IMR-90 (cell line): ENCODE results near the gene PRDM15. TPM values are rescaled to one million over a fixed set of nuclear protein-coding genes. Genes with fewer than 3 reads are reported as not detected.

ENCODE experiments used
- ATAC-seq: fragments of 200-7000 bp; cut with Tn5 transposase; 2 replicates; pipeline ENCODE4 v1.9.1; 2020; ENCODE audit warnings: low read depth, mild to moderate bottlenecking, moderate library complexity
- BruUV-seq: library from RNA; stranded (reverse); fragments of 400-500 nt; replicated peaks from 2 replicates; lab custom pipeline; 2021; lab: Mats Ljungman, UMichigan
- CTCF ChIA-PET: fragments of 300-600 bp; formaldehyde crosslinking; extraction: SDS; loops from one replicate; lab custom pipeline; 2021; ENCODE audit warnings: antibody characterized with exemption; lab: Yijun Ruan, JAX
- POLR2A ChIA-PET: fragments of 300-600 bp; sonication (Branson Sonifier 250); formaldehyde crosslinking; loops from one replicate; lab custom pipeline; 2022; ENCODE audit warnings: antibody characterized with exemption; ENCODE audit not compliant: unreplicated experiment; lab: Charles Lee
- DNase-seq: peaks from one replicate; pipeline ENCODE4 v3.0.0; 2013
- H2AFZ ChIP-seq: replicated peaks from 2 replicates; pipeline ENCODE3; 2013; ENCODE audit warnings: low read length, mild to moderate bottlenecking; ENCODE audit not compliant: poor library complexity
- H2AK5ac ChIP-seq: 2 replicates; pipeline ENCODE4 v1.6.1; 2013; ENCODE audit warnings: low read depth, low read length, inconsistent platforms
- H2AK9ac ChIP-seq: replicated peaks from 2 replicates; pipeline ENCODE3; 2013; ENCODE audit warnings: mild to moderate bottlenecking, low read depth, low read length, moderate library complexity; ENCODE audit not compliant: poor library complexity
- H2BK120ac ChIP-seq: 2 replicates; pipeline ENCODE4 v1.6.1; 2013; ENCODE audit warnings: low read depth, low read length, inconsistent platforms
- H2BK15ac ChIP-seq: 3 replicates; pipeline ENCODE4 v1.6.1; 2013; ENCODE audit warnings: low read depth, low read length, inconsistent platforms
- H2BK20ac ChIP-seq: 2 replicates; pipeline ENCODE4 v1.6.1; 2013; ENCODE audit warnings: low read depth, mild to moderate bottlenecking, inconsistent platforms, low read length, moderate library complexity
- H2BK5ac ChIP-seq: 2 replicates; pipeline ENCODE4 v1.6.1; 2013; ENCODE audit warnings: mild to moderate bottlenecking, low read depth, low read length, inconsistent platforms; ENCODE audit not compliant: poor library complexity, severe bottlenecking
- H3K14ac ChIP-seq: replicated peaks from 2 replicates; pipeline ENCODE4 v1.6.1; 2013; ENCODE audit warnings: low read depth, low read length, inconsistent platforms
- H3K18ac ChIP-seq: 2 replicates; pipeline ENCODE4 v1.6.1; 2013; ENCODE audit warnings: low read depth, low read length, control low read depth
- H3K23ac ChIP-seq: 2 replicates; pipeline ENCODE4 v1.6.1; 2013; ENCODE audit warnings: low read depth, low read length, inconsistent platforms
- H3K27ac ChIP-seq: 2 replicates; pipeline ENCODE4 v1.5.1; 2013; ENCODE audit warnings: mild to moderate bottlenecking, control low read depth, low read length; ENCODE audit not compliant: insufficient read depth
- H3K27me3 ChIP-seq: 2 replicates; pipeline ENCODE4 v1.6.1; 2013; ENCODE audit warnings: low read length; ENCODE audit not compliant: control insufficient read depth, insufficient read depth
- H3K36me3 ChIP-seq: 2 replicates; pipeline ENCODE4 v1.6.1; 2013; ENCODE audit warnings: low read length, mixed read lengths; ENCODE audit not compliant: control insufficient read depth, insufficient read depth
- H3K4ac ChIP-seq: 2 replicates; pipeline ENCODE4 v1.6.1; 2013; ENCODE audit warnings: low read depth, low read length, inconsistent platforms
- H3K4me1 ChIP-seq: 2 replicates; pipeline ENCODE4 v1.6.1; 2013; ENCODE audit warnings: low read length, mixed read lengths; ENCODE audit not compliant: control insufficient read depth, insufficient read depth
- H3K4me2 ChIP-seq: 2 replicates; pipeline ENCODE4 v1.6.1; 2013; ENCODE audit warnings: low read depth, mild to moderate bottlenecking, control low read depth, low read length, moderate library complexity
- H3K4me3 ChIP-seq: 2 replicates; pipeline ENCODE4 v1.5.1; 2013; ENCODE audit warnings: low read depth, mild to moderate bottlenecking, control low read depth, low read length, moderate library complexity; ENCODE audit not compliant: insufficient read depth
- H3K56ac ChIP-seq: 2 replicates; pipeline ENCODE4 v1.6.1; 2013; ENCODE audit warnings: low read length, inconsistent platforms; ENCODE audit not compliant: insufficient read depth; ENCODE audit errors: extremely low read depth
- H3K79me1 ChIP-seq, 2 experiments: 2 replicates each; pipeline ENCODE4 v1.6.1; 2013; ENCODE audit warnings: low read length in 2 of 2, inconsistent platforms in 1 of 2, low read depth in 1 of 2
- H3K9ac ChIP-seq: 2 replicates; pipeline ENCODE4 v1.6.1; 2013; ENCODE audit warnings: low read depth, low read length, control low read depth
- H3K9me1 ChIP-seq: 2 replicates; pipeline ENCODE4 v1.6.1; 2013; ENCODE audit warnings: low read length, inconsistent platforms; ENCODE audit not compliant: insufficient read depth
- H3K9me3 ChIP-seq: 2 replicates; pipeline ENCODE4 v1.6.1; 2013; ENCODE audit warnings: low read length; ENCODE audit not compliant: control insufficient read depth, insufficient read depth
- H4K20me1 ChIP-seq: 2 replicates; pipeline ENCODE4 v1.6.1; 2013; ENCODE audit warnings: low read length, inconsistent platforms; ENCODE audit not compliant: insufficient read depth
- H4K5ac ChIP-seq: 2 replicates; pipeline ENCODE4 v1.6.1; 2013; ENCODE audit warnings: mild to moderate bottlenecking, low read depth, low read length, control low read depth
- H4K8ac ChIP-seq, 2 experiments: 2 replicates each; pipeline ENCODE4 v1.6.1; 2013; ENCODE audit warnings: low read depth in 2 of 2, low read length in 2 of 2, control low read depth in 1 of 2, inconsistent platforms in 1 of 2
- H4K91ac ChIP-seq: 2 replicates; pipeline ENCODE4 v1.6.1; 2013; ENCODE audit warnings: low read depth, low read length, inconsistent platforms; ENCODE audit not compliant: insufficient read depth
- BHLHE40 ChIP-seq: fragments of 150-350 bp; IDR thresholded peaks from 2 replicates; pipeline ENCODE4 v1.6.1; 2016; ENCODE audit warnings: mild to moderate bottlenecking, low read depth, low read length
- CEBPB ChIP-seq: IDR thresholded peaks from 2 replicates; pipeline ENCODE4 v1.6.1; 2012; ENCODE audit warnings: low read depth, low read length, improper control_type of control experiment
- CHD1 ChIP-seq: IDR thresholded peaks from 2 replicates; pipeline ENCODE4 v1.6.1; 2012; ENCODE audit warnings: low read depth, low read length, improper control_type of control experiment
- FOS ChIP-seq: fragments of 150-350 bp; IDR thresholded peaks from 2 replicates; pipeline ENCODE4 v1.6.1; 2016; ENCODE audit warnings: low read depth, low read length
- MAFK ChIP-seq: IDR thresholded peaks from 2 replicates; pipeline ENCODE4 v1.6.1; 2012; ENCODE audit warnings: low read depth, low read length, improper control_type of control experiment
- MAZ ChIP-seq: IDR thresholded peaks from 2 replicates; pipeline ENCODE4 v1.6.1; 2012; ENCODE audit warnings: low read depth, mild to moderate bottlenecking, low read length, improper control_type of control experiment, moderate library complexity, borderline replicate concordance
- MXI1 ChIP-seq: IDR thresholded peaks from 2 replicates; pipeline ENCODE4 v1.6.1; 2012; ENCODE audit warnings: low read depth, mild to moderate bottlenecking, low read length, moderate library complexity, borderline replicate concordance
- NFE2L2 ChIP-seq: fragments of 150-350 bp; IDR thresholded peaks from 2 replicates; pipeline ENCODE4 v1.6.1; 2016; ENCODE audit warnings: low read depth, mild to moderate bottlenecking, low read length
- POLR2A ChIP-seq: IDR thresholded peaks from 2 replicates; pipeline ENCODE4 v1.6.1; 2012; ENCODE audit warnings: mild to moderate bottlenecking, low read depth, low read length
- RAD21 ChIP-seq: IDR thresholded peaks from 2 replicates; pipeline ENCODE4 v1.6.1; 2012; ENCODE audit warnings: low read length, improper control_type of control experiment
- RCOR1 ChIP-seq: IDR thresholded peaks from 2 replicates; pipeline ENCODE4 v1.6.1; 2012; ENCODE audit warnings: mild to moderate bottlenecking, low read length, improper control_type of control experiment; ENCODE audit not compliant: insufficient replicate concordance
- RFX5 ChIP-seq: IDR thresholded peaks from 2 replicates; pipeline ENCODE4 v1.8.0; 2012; ENCODE audit warnings: low read depth, mild to moderate bottlenecking, low read length, moderate library complexity
- SMC3 ChIP-seq: fragments of 150-350 bp; IDR thresholded peaks from 2 replicates; pipeline ENCODE4 v1.6.1; 2016; ENCODE audit warnings: low read depth, mild to moderate bottlenecking, antibody characterized with exemption, low read length, moderate library complexity
- WGBS, 2 experiments: methylation state at CpG; one replicate each; pipeline versions ENCODE4 v1.1.5 to v1.1.7; 2013; ENCODE audit warnings: missing lambda C conversion rate in 2 of 2; ENCODE audit not compliant: insufficient read length in 1 of 2; ENCODE audit errors: extremely low coverage in 2 of 2; 5-methylcytosine and 5-hydroxymethylcytosine counted together
- dilution Hi-C: fragments of 300-500 bp; cut with HindIII; formaldehyde crosslinking; loops from one replicate; pipeline ENCODE4 v1.14.3; 2018; ENCODE audit warnings: low sequenced_read_pairs; ENCODE audit not compliant: unreplicated experiment
- in situ Hi-C: fragments of 300-500 bp; cut with MboI; formaldehyde crosslinking; loops from 3 replicates; pipeline ENCODE4 v1.14.3; 2019; ENCODE audit warnings: low sequenced_read_pairs, inconsistent platforms, mixed read lengths
- intact Hi-C: fragments of 100-400 bp; cut with micrococcal nuclease; formaldehyde crosslinking; loops from 2 replicates; pipeline ENCODE4 v1.10.0; 2022
- polyA plus RNA-seq, 3 experiments: library from polyadenylated mRNA; depleted of rRNA; stranded (reverse); fragments of >200 nt; gene quantifications; 2 replicates each; pipeline ENCODE4 v1.2.3, GENCODE V29; 2012; ENCODE audit warnings: low replicate concordance in 1 of 3
- total RNA-seq: library from RNA; depleted of rRNA; stranded (reverse); fragments of >200 nt; gene quantifications from 2 replicates; pipeline ENCODE4 v1.2.3, GENCODE V29; 2012
- TF ChIP-seq, protein P1 (sequence below): conservative IDR thresholded peaks from 2 replicates; pipeline ENCODE4 v1.5.1; 2012; ENCODE audit warnings: mild to moderate bottlenecking, low read depth, low read length, improper control_type of control experiment
- TF ChIP-seq, protein P2 (sequence below): fragments of 150-350 bp; IDR thresholded peaks from 2 replicates; pipeline ENCODE4 v1.6.1; 2017; ENCODE audit warnings: mild to moderate bottlenecking, antibody characterized with exemption, low read length, low read depth
- TF ChIP-seq, protein P3 (sequence below): fragments of 150-350 bp; IDR thresholded peaks from 2 replicates; pipeline ENCODE4 v1.6.1; 2016; ENCODE audit warnings: low read depth, mild to moderate bottlenecking, low read length, moderate library complexity, borderline replicate concordance

Gene PRDM15
- total and polyA plus RNA-seq, 2 of the 4 experiments (the other 2 are of a cell fraction), result 7.3 to 8.8 TPM

DNA sequence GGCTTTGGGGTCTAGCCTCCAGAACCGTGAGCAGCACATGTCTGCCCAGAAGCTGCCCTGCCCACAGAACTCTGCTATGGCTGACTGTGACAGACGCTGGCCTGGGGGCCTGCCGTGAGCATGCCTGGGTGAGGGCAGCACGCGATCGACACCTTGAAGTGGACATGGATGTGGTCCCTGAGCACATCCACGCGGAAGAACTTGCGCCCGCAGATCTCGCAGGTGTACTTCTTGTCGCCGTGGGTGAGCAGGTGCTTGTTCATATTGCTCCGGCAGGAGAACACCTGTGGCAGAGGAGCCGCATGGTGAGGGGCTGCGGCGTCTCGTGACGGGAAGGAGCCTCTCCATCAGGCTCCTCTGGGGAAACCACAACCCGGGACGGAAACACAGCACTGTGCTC is 56.0 kb downstream of the PRDM15 start:
- no peak overlapping the region for H3K4me3 ChIP-seq
- H3K23ac ChIP-seq, result no peak overlapping the region
- no peaks in the 10 kb centered on the region for H3K4me1 ChIP-seq
- no peak overlapping the region for H3K18ac ChIP-seq
- POLR2A ChIA-PET, result no interaction called here
- no peak overlapping the region for H3K4ac ChIP-seq
- 100% methylated on average over 11 of the region's 21 CpGs; no CpG with 5 or more reads in 1 of the 2 experiments for WGBS, 2 experiments
- no peaks in the 10 kb centered on the region for H3K27me3 ChIP-seq
- no peak overlapping the region for H4K8ac ChIP-seq
- H3K79me1 ChIP-seq, result no peaks in the 10 kb centered on the region
- no peak overlapping the region for H2BK15ac ChIP-seq
- intact Hi-C loops, result no loop called here
- no peak overlapping the region for H3K4me2 ChIP-seq
- H3K9me1 ChIP-seq, result no peaks in the 10 kb centered on the region
- no peak overlapping the region for H3K9ac ChIP-seq
- in situ Hi-C loops, result no loop called here
- H3K27ac ChIP-seq, result no peak overlapping the region
- no peak overlapping the region for H2BK20ac ChIP-seq
- no peak overlapping the region for H3K56ac ChIP-seq
- TF ChIP-seq NFE2L2 (no peak), SMC3 (no peak), FOS (no peak), RCOR1 (no peak), RAD21 (no peak), MXI1 (no peak), CEBPB (no peak), POLR2A (no peak), RFX5 (no peak), MAZ (no peak), CHD1 (no peak), MAFK (no peak), BHLHE40 (no peak)
- TF ChIP-seq, protein P1, sequence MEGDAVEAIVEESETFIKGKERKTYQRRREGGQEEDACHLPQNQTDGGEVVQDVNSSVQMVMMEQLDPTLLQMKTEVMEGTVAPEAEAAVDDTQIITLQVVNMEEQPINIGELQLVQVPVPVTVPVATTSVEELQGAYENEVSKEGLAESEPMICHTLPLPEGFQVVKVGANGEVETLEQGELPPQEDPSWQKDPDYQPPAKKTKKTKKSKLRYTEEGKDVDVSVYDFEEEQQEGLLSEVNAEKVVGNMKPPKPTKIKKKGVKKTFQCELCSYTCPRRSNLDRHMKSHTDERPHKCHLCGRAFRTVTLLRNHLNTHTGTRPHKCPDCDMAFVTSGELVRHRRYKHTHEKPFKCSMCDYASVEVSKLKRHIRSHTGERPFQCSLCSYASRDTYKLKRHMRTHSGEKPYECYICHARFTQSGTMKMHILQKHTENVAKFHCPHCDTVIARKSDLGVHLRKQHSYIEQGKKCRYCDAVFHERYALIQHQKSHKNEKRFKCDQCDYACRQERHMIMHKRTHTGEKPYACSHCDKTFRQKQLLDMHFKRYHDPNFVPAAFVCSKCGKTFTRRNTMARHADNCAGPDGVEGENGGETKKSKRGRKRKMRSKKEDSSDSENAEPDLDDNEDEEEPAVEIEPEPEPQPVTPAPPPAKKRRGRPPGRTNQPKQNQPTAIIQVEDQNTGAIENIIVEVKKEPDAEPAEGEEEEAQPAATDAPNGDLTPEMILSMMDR, result no peak
- TF ChIP-seq, protein P2, sequence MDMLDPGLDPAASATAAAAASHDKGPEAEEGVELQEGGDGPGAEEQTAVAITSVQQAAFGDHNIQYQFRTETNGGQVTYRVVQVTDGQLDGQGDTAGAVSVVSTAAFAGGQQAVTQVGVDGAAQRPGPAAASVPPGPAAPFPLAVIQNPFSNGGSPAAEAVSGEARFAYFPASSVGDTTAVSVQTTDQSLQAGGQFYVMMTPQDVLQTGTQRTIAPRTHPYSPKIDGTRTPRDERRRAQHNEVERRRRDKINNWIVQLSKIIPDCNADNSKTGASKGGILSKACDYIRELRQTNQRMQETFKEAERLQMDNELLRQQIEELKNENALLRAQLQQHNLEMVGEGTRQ, result no peak
- TF ChIP-seq, protein P3, sequence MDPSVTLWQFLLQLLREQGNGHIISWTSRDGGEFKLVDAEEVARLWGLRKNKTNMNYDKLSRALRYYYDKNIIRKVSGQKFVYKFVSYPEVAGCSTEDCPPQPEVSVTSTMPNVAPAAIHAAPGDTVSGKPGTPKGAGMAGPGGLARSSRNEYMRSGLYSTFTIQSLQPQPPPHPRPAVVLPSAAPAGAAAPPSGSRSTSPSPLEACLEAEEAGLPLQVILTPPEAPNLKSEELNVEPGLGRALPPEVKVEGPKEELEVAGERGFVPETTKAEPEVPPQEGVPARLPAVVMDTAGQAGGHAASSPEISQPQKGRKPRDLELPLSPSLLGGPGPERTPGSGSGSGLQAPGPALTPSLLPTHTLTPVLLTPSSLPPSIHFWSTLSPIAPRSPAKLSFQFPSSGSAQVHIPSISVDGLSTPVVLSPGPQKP, result no peak
- no peak overlapping the region for H2AFZ ChIP-seq
- H2AK5ac ChIP-seq, result no peak overlapping the region
- H4K91ac ChIP-seq, result no peak overlapping the region
- CTCF ChIA-PET, result no interaction called here
- BruUV-seq, result no TSS peak
- DNase-seq (no peak), ATAC-seq (no peak)
- H3K9me3 ChIP-seq, result no peaks in the 10 kb centered on the region
- no peak overlapping the region for H3K14ac ChIP-seq
- H4K20me1 ChIP-seq, result no peaks in the 10 kb centered on the region
- H2BK120ac ChIP-seq, result no peak overlapping the region
- no peak overlapping the region for H4K5ac ChIP-seq
- H2BK5ac ChIP-seq, result no peak overlapping the region
- dilution Hi-C loops, result no loop called here
- peak overlapping the region; percentile 45 for H2AK9ac ChIP-seq
- H3K36me3 ChIP-seq, result peaks cover 14% of the 10 kb centered on the region
